ENCODE measurements around the gene STARD13.
"Not testable (repeated sequence)": the region's sequence is repeated elsewhere in the genome, so short reads cannot be mapped to it uniquely, and the experiment has no call there.

Gene STARD13

GRCh38 chr13:33169273-33169980, 116.1 kb downstream of the STARD13 start:
- no peak for DNase-seq

DNA sequence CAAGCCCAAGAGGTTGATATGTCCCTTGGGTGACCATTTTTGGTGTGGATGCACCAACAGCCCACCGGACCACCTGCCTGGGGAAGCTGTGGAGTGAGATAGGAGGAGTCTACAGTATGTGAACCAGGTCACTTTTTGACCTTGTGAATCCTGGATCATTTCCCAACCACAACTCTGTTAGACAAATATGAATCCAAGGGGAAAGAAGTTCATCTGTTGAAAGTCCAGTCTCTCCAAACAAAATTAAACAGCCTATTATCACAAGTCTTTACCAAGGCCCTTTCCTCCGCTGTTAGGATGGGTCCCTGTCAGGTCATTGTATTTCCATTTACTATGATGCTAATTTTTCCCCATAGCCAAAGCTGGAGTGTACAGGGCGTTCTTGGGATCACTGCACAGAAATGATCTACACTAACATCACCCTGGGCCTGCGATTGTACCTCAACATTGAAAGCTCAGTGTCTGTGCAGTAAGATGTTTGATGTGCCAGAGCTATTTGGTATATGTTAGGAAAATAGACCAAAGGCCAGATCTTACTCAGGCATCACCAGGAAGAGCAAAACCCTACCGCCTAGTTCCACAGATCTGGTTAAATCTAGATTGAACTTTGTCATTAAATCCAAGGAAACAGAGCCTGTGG, 117.1 kb downstream of the STARD13 start:
- no peak for DNase-seq

- DNase-seq = no peak
Observed at GRCh38 chr13:33167491-33167890, 118.1 kb downstream of the STARD13 start.

- DNase-seq = no peak
Observed at GRCh38 chr13:33165787-33166186, 119.8 kb downstream of the STARD13 start.

DNA sequence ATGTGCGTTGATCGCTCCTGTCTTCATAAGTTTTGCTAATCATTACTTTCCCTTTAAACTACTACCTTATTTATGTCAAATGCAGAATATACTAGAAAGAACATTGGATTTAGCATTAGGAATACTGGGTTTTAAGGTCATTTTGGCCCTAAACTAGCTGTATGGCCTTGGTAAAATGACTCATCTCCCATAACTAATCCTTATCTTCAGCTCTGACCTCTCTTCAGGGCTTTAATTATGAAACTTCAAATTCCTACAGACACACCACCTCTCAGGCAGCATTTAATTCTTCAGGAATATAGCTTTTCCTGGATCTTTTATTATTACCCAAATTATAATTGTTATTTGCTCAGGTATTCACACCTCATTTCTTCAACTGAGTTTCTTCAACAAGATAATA, 121.2 kb downstream of the STARD13 start:
- no peak for DNase-seq

DNA sequence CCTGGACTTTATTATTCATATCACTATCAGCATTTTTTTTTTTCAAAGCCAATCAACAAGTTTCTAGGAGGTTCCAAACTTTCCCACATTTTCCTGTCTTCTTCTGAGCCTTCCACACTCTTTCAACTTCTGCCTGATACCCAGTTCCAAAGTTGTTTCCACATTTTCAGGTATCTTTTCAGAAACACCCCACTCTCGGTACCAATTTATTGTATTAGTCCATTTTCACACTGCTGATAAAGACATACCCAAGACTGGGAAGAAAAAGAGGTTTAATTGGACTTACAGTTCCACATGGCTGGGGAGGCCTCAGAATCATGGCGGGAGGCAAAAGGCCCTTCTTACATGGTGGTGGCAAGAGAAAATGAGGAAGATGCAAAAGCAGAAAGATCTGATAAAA, 122.8 kb downstream of the STARD13 start:
- DNase-seq = not testable (repeated sequence)

- no peak for DNase-seq
Observed at GRCh38 chr13:33158816-33159215, 126.7 kb downstream of the STARD13 start.

GRCh38 chr13:33158271-33158670, 127.3 kb downstream of the STARD13 start:
- no peak for DNase-seq

DNA sequence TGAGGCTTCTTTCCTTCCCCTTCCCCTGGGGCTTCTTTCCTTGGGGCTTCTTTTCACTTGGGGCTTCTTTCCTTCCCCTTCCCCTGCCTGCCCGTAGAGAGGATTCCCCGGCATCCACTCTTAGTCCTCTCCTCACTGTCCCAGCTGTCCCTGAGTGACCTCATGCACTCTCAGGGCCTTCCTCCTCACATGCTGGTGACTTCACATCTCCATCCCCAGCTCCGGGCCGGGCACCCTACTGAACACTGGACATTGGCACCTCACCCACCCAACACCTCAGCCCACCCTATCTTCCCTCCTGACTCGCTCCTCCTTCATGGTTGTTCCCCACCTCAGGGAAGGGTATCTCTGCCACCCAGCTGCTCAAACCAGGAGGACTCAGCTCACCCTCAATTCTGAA, 130.6 kb downstream of the STARD13 start:
- DNase-seq = no peak

- no peak for DNase-seq
Observed at GRCh38 chr13:33153421-33154404, 131.8 kb downstream of the STARD13 start.

- no peak for DNase-seq
Observed at GRCh38 chr13:33152389-33152788, 133.2 kb downstream of the STARD13 start.

DNA sequence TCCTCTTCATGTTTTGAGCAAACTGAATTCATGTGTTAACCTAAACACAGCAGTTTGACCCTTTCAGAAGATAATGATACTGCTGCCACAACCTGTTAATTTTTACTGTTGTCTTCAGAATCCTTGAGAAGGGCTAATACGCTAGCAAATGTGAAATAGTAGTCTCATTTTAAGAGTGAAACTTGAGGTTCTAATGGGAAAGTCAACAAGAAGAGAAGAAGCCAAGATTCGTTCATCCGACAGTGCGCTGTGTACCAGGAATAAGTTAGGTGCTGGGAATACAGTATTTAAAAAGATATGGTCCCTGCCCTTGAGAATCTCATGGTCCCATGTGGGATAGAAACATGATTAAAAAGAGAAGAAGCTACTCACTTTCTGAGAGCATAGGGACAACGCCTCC, 134.9 kb downstream of the STARD13 start:
- no peak for DNase-seq

- DNase-seq = no peak
Observed at GRCh38 chr13:33150126-33150525, 135.4 kb downstream of the STARD13 start.

- no peak for DNase-seq
Observed at GRCh38 chr13:33147832-33148231, 137.7 kb downstream of the STARD13 start.

- DNase-seq = no peak
Observed at GRCh38 chr13:33146843-33147611, 138.5 kb downstream of the STARD13 start.

DNA sequence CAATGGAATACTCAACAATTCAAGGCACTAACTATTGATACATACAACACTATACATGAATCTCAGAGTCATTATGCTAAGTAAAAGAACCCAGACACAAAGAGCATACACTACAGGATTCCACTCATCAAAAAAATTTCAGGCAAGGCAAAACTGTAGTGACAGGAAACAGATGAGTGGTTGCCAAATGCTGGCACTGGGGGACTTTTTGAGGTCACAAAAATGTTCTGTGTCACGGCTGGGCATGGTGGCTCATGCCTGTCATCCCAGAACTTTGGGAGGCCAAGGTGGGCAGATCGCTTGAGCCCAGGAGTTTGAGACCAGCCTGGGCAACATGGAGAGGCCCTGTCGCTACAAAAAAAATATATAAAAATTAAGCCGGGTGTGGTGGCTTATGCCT, 139.9 kb downstream of the STARD13 start:
- DNase-seq = no peak

DNA sequence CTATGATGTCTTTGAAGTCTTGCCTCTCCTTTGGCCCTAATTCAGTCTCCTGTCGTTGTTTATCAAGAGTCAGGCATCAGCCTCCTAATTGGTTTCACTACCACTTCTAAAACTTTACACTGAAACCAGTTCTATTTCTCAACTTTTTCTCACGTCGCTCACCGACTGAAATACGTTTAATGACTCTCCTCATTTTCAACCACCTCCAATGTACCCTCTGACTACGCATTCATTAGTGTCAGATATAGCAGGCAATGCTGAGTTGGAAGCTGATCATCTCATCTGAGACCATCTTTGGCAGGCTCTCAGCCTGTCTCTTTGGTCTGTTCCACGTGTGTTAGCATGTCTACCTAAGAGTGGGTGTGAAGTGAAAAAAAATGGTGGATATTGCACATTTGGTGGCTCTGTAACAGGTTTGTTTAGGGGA, 141.2 kb downstream of the STARD13 start:
- no peak for DNase-seq

GRCh38 chr13:33139780-33140535, 145.6 kb downstream of the STARD13 start:
- no peak for DNase-seq

- no peak for DNase-seq
Observed at GRCh38 chr13:33139184-33139583, 146.4 kb downstream of the STARD13 start.

- no peak for DNase-seq
Observed at GRCh38 chr13:33138441-33138840, 147.1 kb downstream of the STARD13 start.

DNA sequence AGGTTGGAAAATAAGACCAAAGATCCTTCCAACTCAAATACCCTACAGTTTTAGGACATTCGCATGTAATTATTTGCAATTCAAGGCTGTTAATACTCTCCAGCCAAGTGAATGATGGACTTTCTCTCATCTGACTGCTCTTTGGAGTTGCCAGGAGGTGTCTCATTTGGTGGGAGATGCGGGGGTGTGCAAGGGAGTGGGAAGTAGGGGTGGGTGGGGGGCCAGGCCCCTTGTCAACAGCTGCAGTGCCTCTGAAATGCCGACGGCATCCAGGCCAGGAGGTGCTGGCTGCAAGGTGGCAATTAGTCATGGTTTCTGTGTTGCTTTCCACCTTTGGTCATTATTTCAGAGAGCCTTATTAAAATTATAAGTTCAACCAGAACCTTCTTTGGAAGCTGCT, 147.8 kb downstream of the STARD13 start:
- DNase-seq = no peak

DNA sequence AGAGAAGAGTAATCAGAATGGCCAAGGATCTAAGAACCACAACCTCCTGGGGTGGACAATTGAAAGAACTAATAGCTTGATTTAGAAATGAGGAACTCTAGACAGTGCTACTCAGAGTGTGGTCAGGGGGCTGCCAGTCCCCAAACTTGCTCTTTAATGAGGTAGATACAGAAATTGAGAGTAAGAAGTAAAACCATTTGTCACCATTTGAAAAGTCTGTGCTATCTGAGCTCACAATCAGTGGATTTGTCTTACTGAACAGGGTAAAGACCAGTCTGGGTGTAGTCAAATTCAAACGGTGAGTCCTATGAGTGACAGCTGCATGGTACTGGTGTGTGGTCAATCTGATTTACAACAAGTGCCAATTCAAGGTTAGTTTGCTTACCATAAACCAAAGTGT, 150.5 kb downstream of the STARD13 start:
- no peak for DNase-seq
